Measurements from ENCODE around the gene XAGE1A. TPM values are rescaled to one million over a fixed set of nuclear protein-coding genes. Genes with fewer than 3 reads are reported as not detected.
"Not testable (repeated sequence)": the region's sequence is repeated elsewhere in the genome, so short reads cannot be mapped to it uniquely, and the experiment has no call there.

XAGE1A gene
- total and polyA plus RNA-seq, 4 donors = not detected

- 50% methylated on average over 4 of the region's 4 CpGs for WGBS
- H3K4me3 ChIP-seq (ENCODE audit: low read depth in 1 of 3, low read length in 3 of 3); H3K27ac ChIP-seq (ENCODE audit: low read depth in 1 of 2, low read length in 2 of 2); H3K36me3 ChIP-seq (ENCODE audit: control insufficient read depth in 4 of 4, insufficient read depth in 3 of 4, low read depth in 1 of 4, low read length in 3 of 4); H3K9ac ChIP-seq (ENCODE audit: low read depth in 1 of 2, low read length in 2 of 2); H3K9me3 ChIP-seq (ENCODE audit: control insufficient read depth in 4 of 4, low read length in 3 of 4); H3K27me3 ChIP-seq (ENCODE audit: control insufficient read depth in 4 of 4, insufficient read depth in 4 of 4, low read length in 3 of 4); H3K4me1 ChIP-seq (ENCODE audit: control insufficient read depth in 4 of 4, insufficient read depth in 4 of 4, low read length in 3 of 4); DNase-seq (ENCODE audit: low spot score): not testable (repeated sequence)
- TF ChIP-seq HNF4A (conservative IDR thresholded peaks at IDR 0.05) = peak; percentile 20 to 28
Observed at GRCh38 chrX:52541051-52541450, 45.4 kb downstream of the XAGE1A start.

GRCh38 chrX:52542311-52542710 lies 46.7 kb downstream of the XAGE1A start:
- Histone ChIP-seq H3K9ac (ENCODE audit: low read depth in 1 of 2, low read length in 2 of 2) (no peak overlapping the region), H3K4me3 (ENCODE audit: low read depth in 1 of 3, low read length in 3 of 3) (no peak overlapping the region), H3K27me3 (ENCODE audit: control insufficient read depth in 4 of 4, insufficient read depth in 4 of 4, low read length in 3 of 4) (no peaks in the 10 kb centered on the region), H3K4me1 (ENCODE audit: control insufficient read depth in 4 of 4, insufficient read depth in 4 of 4, low read length in 3 of 4) (peaks cover 0 to 9% (median 3%) of the 10 kb centered on the region in 4 donors), H3K9me3 (ENCODE audit: control insufficient read depth in 4 of 4, low read length in 3 of 4) (no peaks in the 10 kb centered on the region), H3K36me3 (ENCODE audit: control insufficient read depth in 4 of 4, insufficient read depth in 3 of 4, low read depth in 1 of 4, low read length in 3 of 4) (no peaks in the 10 kb centered on the region), H3K27ac (ENCODE audit: low read depth in 1 of 2, low read length in 2 of 2) (no peak overlapping the region)
- WGBS = 89% methylated on average over 6 of the region's 6 CpGs
- no peak for DNase-seq (ENCODE audit: low spot score)
- no peak for TF ChIP-seq CTCF (IDR thresholded peaks at IDR 0.05; ENCODE audit: low read depth, low read length, missing input control)
- TF ChIP-seq ATF3 (IDR thresholded peaks at IDR 0.05) = no peak
- no peak for TF ChIP-seq ZBTB33 (IDR thresholded peaks at IDR 0.05)
- no peak for TF ChIP-seq NR2F2 (IDR thresholded peaks at IDR 0.05)
- no peak for TF ChIP-seq EGR1 (IDR thresholded peaks at IDR 0.05; ENCODE audit: low read depth in 2 of 2)
- TF ChIP-seq HNF4A (conservative IDR thresholded peaks at IDR 0.05) = no peak
- TF ChIP-seq TAF1 (conservative IDR thresholded peaks at IDR 0.05) = no peak
- TF ChIP-seq REST (IDR thresholded peaks at IDR 0.05) = no peak
- TF ChIP-seq HNF4G (IDR thresholded peaks at IDR 0.05) = no peak
- TF ChIP-seq GABPA (IDR thresholded peaks at IDR 0.05 in 1 of 2, conservative IDR thresholded peaks at IDR 0.05 in 1 of 2) = no peak
- TF ChIP-seq JUND (IDR thresholded peaks at IDR 0.05) = no peak
- TF ChIP-seq RAD21 (IDR thresholded peaks at IDR 0.05) = no peak
- TF ChIP-seq RXRA (IDR thresholded peaks at IDR 0.05) = no peak
- no peak for TF ChIP-seq SP1 (IDR thresholded peaks at IDR 0.05)
- no peak for TF ChIP-seq MAX (IDR thresholded peaks at IDR 0.05)
- TF ChIP-seq FOXA2 (IDR thresholded peaks at IDR 0.05) = no peak
- TF ChIP-seq FOXA1 (IDR thresholded peaks at IDR 0.05) = no peak
- no peak for TF ChIP-seq YY1 (IDR thresholded peaks at IDR 0.05)

Measured in liver (tissue), 9 donors.